Thyroid gland (tissue), 4 donors: ENCODE data around the gene MMP24. TPM values are rescaled to one million over a fixed set of nuclear protein-coding genes. Genes with fewer than 3 reads are reported as not detected.
A peak's percentile ranks its signal among the peaks of the same experiment; 100 is the strongest.

Experiments
- DNase-seq, 2 donors: peaks; one replicate each; pipeline ENCODE4 v3.0.0-alpha.2; 2019
- H3K27ac ChIP-seq, 3 donors: fragments of 200-600 bp; sonication (generic); 1 replicate in 2 of 3; 2 replicates in 1 of 3; pipeline ENCODE4 v1.5.1; 2016 to 2019; ENCODE audit warnings: mild to moderate bottlenecking in 1 of 3, moderate library complexity in 1 of 3
- H3K27me3 ChIP-seq: fragments of 200-600 bp; sonication (generic); one replicate; pipeline ENCODE4 v1.5.1; 2019
- H3K36me3 ChIP-seq, 2 donors: fragments of 200-600 bp; sonication (generic); one replicate each; pipeline ENCODE4 v1.5.1; 2016 to 2019
- H3K4me1 ChIP-seq, 2 donors: fragments of 200-600 bp; sonication (generic); one replicate each; pipeline ENCODE4 v1.5.1; 2017 to 2019
- H3K4me3 ChIP-seq, 3 donors: fragments of 200-600 bp; sonication (generic); replicated peaks in 1 of 3; 1 replicate in 2 of 3; 2 replicates in 1 of 3; pipeline ENCODE4 v1.5.1; 2016; ENCODE audit warnings: mild to moderate bottlenecking in 1 of 3
- H3K9me3 ChIP-seq: fragments of 200-600 bp; sonication (generic); one replicate; pipeline ENCODE4 v1.5.1; 2017
- POLR2A ChIP-seq, 2 donors: fragments of 450-650 bp; IDR thresholded peaks; one replicate each; pipeline ENCODE4 v1.6.1; 2017; ENCODE audit warnings: antibody characterized with exemption in 2 of 2, mild to moderate bottlenecking in 2 of 2, moderate library complexity in 1 of 2
- WGBS, 2 donors: methylation state at CpG; one replicate each; pipeline ENCODE4 v1.1.5; 2017; 5-methylcytosine and 5-hydroxymethylcytosine counted together
- intact Hi-C: fragments of 100-400 bp; cut with DNase I; formaldehyde crosslinking; loops from one replicate; pipeline ENCODE4 v1.15.1; 2023
- total RNA-seq, 4 donors: library from RNA; depleted of rRNA; stranded (reverse); fragments of >200 nt; gene quantifications; one replicate each; pipeline ENCODE4 v1.2.3, GENCODE V29; 2016
- TF ChIP-seq, protein P1 (sequence below), 6 experiments: fragments of 200-600 bp in 3 of 6; fragments of 450-650 bp in 3 of 6; sonication (generic) in 3 of 6; IDR thresholded peaks; one replicate each; pipeline ENCODE4 v1.5.1; 2016 to 2019; ENCODE audit warnings: antibody characterized with exemption in 6 of 6, mild to moderate bottlenecking in 2 of 6, inconsistent platforms in 1 of 6, moderate library complexity in 1 of 6

MMP24 gene
- total RNA-seq, 4 donors from 2014 or later: 0.67 to 1.6 (median 0.92) TPM

DNA sequence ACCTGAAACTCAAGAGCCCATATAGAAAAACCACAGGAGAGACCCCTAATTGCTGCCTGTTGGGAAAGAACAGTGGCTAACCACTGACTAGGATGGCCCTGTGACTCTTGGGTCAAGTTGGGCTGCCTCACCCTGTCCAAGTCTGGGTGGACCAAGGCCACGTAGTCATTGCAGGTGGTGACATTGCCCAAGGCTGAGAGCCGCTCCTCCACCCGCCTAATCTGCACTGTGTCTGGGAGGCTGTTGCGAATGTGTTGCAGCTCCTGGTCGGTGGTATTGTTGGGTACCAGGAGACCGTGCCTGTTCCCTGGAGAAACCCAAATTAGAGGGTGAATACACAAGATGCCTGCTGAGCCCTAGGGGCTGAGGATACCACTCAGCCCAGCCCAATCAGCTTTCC, 54.0 kb downstream of the MMP24 start:
- WGBS, 2 donors: 83 to 87% methylated on average over 5 to 6 of the region's 6 CpGs
- no peak for DNase-seq
- Histone ChIP-seq H3K36me3 (peaks cover 16 to 22% of the 10 kb centered on the region in 2 donors), H3K9me3 (no peaks in the 10 kb centered on the region), H3K4me1 (peaks cover 20 to 25% of the 10 kb centered on the region in 2 donors), H3K27ac (no peak overlapping the region), H3K4me3 (no peak overlapping the region), H3K27me3 (no peaks in the 10 kb centered on the region)
- intact Hi-C loops: no loop called here
- no peak for TF ChIP-seq POLR2A (IDR thresholded peaks at IDR 0.05)
- TF ChIP-seq, protein P1, sequence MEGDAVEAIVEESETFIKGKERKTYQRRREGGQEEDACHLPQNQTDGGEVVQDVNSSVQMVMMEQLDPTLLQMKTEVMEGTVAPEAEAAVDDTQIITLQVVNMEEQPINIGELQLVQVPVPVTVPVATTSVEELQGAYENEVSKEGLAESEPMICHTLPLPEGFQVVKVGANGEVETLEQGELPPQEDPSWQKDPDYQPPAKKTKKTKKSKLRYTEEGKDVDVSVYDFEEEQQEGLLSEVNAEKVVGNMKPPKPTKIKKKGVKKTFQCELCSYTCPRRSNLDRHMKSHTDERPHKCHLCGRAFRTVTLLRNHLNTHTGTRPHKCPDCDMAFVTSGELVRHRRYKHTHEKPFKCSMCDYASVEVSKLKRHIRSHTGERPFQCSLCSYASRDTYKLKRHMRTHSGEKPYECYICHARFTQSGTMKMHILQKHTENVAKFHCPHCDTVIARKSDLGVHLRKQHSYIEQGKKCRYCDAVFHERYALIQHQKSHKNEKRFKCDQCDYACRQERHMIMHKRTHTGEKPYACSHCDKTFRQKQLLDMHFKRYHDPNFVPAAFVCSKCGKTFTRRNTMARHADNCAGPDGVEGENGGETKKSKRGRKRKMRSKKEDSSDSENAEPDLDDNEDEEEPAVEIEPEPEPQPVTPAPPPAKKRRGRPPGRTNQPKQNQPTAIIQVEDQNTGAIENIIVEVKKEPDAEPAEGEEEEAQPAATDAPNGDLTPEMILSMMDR (IDR thresholded peaks at IDR 0.05): no peak

DNA sequence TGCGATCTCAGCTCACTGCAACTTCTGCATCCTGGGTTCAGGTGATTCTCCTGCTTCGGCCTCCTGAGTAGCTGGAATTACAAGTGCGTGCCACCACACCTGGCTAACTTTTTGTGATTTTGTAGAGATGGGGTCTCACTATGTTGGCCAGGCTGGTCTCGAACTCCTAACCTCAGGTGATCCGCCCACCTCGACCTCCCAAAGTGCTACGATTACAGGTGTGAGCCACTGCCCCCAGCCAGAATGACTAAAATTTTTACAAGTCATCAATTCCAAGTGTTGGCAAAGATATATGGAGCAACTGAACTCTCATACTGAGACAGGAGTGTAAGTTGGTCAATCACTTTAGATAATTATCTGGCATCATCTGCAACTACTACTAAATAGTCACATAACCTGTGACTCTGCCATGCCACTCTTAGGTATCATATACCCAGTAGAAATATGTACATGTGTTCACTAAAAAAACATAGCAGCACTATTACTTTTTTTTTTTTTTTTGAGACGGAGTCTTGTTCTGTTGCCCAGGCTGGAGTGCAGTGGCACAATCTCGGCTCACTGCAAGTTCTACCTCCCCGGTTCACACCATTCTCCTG, 55.1 kb downstream of the MMP24 start:
- H3K9me3 ChIP-seq: no peaks in the 10 kb centered on the region
- 96% methylated on average over 10 of the region's 10 CpGs for WGBS, 2 donors
- intact Hi-C loops: no loop called here
- no peaks in the 10 kb centered on the region for H3K27me3 ChIP-seq
- no peak for DNase-seq
- no peak overlapping the region for H3K4me3 ChIP-seq
- peaks cover 17 to 21% of the 10 kb centered on the region in 2 donors for H3K4me1 ChIP-seq
- H3K27ac ChIP-seq: no peak overlapping the region
- no peak for TF ChIP-seq POLR2A (IDR thresholded peaks at IDR 0.05)
- TF ChIP-seq, protein P1 (IDR thresholded peaks at IDR 0.05): no peak
- peaks cover 16 to 22% of the 10 kb centered on the region in 2 donors for H3K36me3 ChIP-seq

DNA sequence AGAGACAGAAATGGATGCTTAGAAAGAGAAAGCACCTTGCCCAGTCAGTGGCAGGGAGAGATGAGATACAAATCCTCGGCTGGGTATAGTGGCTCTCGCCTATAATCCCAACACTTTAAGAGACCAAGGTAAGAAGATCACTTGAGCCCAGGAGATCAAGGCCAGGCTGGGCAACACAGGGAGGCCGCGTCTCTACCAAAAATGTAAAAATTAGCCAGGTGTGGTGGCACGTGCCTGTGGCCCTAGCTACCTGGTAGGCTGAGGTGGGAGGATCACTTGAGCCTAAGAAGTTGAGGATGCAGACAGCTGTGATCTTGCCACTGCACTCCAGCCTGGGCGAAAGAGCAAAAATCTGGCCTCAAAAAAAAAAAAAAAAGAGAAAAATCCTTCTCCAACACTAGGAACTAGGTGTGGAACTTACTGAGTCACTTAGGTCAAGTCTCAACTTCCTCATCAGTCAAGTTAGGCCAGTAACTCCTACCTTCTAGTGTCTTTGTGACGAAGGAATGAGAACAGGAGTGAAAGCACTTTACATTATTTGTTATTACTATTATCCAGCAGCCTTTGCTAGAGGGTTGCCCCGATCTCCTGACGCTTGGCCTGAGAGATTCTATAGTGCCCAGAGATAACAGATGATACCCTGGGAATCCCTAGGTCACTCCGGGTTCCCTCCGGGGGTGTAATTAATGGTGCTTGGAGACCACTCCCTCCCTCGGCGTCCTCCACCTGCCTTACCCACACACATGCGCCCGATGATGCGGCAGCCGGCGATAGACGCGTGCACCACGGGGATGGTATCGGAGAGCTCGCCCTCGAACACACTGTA, 57.2 kb downstream of the MMP24 start:
- DNase-seq: no peak
- peaks cover 16 to 22% of the 10 kb centered on the region in 2 donors for H3K36me3 ChIP-seq
- TF ChIP-seq, protein P1 (IDR thresholded peaks at IDR 0.05): no peak
- no peak for TF ChIP-seq POLR2A (IDR thresholded peaks at IDR 0.05)
- WGBS, 2 donors: 26 to 38% methylated on average over 13 to 24 of the region's 24 CpGs
- peak overlapping the region in 2 of 3 donors; percentile 19 to 68 for H3K27ac ChIP-seq
- peaks cover 8 to 14% of the 10 kb centered on the region in 2 donors for H3K4me1 ChIP-seq
- no peaks in the 10 kb centered on the region for H3K9me3 ChIP-seq
- no peaks in the 10 kb centered on the region for H3K27me3 ChIP-seq
- intact Hi-C loops: no loop called here
- peak overlapping the region; percentile 58 to 86 (median 78) for H3K4me3 ChIP-seq

DNA sequence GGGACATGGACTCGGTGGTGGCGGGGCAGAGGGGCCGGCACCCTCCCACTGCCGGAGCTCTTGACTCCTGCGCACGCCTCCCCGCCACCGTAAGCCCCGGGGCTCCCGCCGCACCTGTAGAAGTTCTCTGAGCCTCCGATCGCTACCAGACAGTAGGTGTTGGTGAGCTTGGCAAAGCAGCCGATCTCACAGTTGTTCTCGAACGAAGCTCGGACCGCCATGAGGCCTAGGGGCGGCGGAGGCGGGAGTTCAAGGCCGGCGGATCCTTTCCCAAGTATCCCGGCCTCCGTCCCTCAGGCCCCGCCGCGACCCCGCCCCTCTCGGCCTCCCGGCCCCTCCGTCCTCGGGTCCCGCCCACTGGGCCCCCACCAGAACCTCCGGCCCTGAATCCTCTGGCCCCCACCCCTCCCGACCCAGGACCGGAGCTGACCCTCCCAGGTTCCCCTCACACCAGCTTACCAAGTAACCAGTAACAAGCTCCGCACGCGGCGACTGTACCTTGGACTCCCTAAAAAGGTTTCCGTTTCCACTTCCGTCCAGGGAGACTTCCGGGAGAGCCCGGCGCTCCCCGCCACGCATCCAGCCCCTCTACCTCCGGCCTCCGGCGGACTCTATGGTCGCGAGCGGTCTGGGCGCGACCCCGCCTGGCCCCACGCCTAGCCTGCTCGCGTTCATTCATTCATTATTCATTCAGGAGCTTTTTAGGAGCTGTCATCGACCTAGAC, 57.9 kb downstream of the MMP24 start, which contains the start of gene EIF6:
Gene EIF6, minus strand, starts transcription at position 506 of the 725 bp plus-strand sequence. Its CDS starts 285 bp downstream, at position 221.
- Histone ChIP-seq H3K36me3 (peaks cover 10 to 14% of the 10 kb centered on the region in 2 donors), H3K4me3 (peak within 1 kb of the TSS; percentile 58 to 86 (median 78)), H3K27me3 (no peaks in the 10 kb centered on the region), H3K9me3 (no peaks in the 10 kb centered on the region), H3K27ac (peak within 1 kb of the TSS; percentile 19 to 68 (median 62)), H3K4me1 (peaks cover 8 to 14% of the 10 kb centered on the region in 2 donors)
- 2 to 3% methylated on average over 17 to 33 of the region's 61 CpGs for WGBS, 2 donors
- DNase-seq: peak; percentile 69 to 80
- intact Hi-C loops: no loop called here
- TF ChIP-seq, protein P1 (IDR thresholded peaks at IDR 0.05): no peak
- TF ChIP-seq POLR2A (IDR thresholded peaks at IDR 0.05): peak in 1 of 2 donors; percentile 33
